Measurements from ENCODE around the gene CAMTA1.

Gene CAMTA1

GRCh38 chr1:7574121-7575040, 789.1 kb downstream of the CAMTA1 start:
- DNase-seq (ENCODE audit: low read depth): no peak

GRCh38 chr1:7575041-7575400, 789.8 kb downstream of the CAMTA1 start:
- no peak for DNase-seq (ENCODE audit: low read depth)

- no peak for DNase-seq (ENCODE audit: low read depth)
Measured at GRCh38 chr1:7576946-7577657, 791.8 kb downstream of the CAMTA1 start.

- no peak for DNase-seq (ENCODE audit: low read depth)
Measured at GRCh38 chr1:7578206-7578605, 793.0 kb downstream of the CAMTA1 start.

- no peak for DNase-seq (ENCODE audit: low read depth)
Measured at GRCh38 chr1:7579016-7579415, 793.8 kb downstream of the CAMTA1 start.

GRCh38 chr1:7579831-7580804, 794.9 kb downstream of the CAMTA1 start:
- no peak for DNase-seq (ENCODE audit: low read depth)

GRCh38 chr1:7580923-7581753, 795.9 kb downstream of the CAMTA1 start:
- no peak for DNase-seq (ENCODE audit: low read depth)

GRCh38 chr1:7581754-7582459, 796.7 kb downstream of the CAMTA1 start:
- no peak for DNase-seq (ENCODE audit: low read depth)

- DNase-seq (ENCODE audit: low read depth): no peak
Measured at GRCh38 chr1:7582460-7582972, 797.3 kb downstream of the CAMTA1 start.

GRCh38 chr1:7583291-7584096, 798.2 kb downstream of the CAMTA1 start:
- DNase-seq (ENCODE audit: low read depth): no peak

- DNase-seq (ENCODE audit: low read depth): no peak
Measured at GRCh38 chr1:7584157-7584556, 798.9 kb downstream of the CAMTA1 start.

GRCh38 chr1:7584643-7585042, 799.4 kb downstream of the CAMTA1 start:
- DNase-seq (ENCODE audit: low read depth): no peak

- no peak for DNase-seq (ENCODE audit: low read depth)
Measured at GRCh38 chr1:7585216-7585907, 800.1 kb downstream of the CAMTA1 start.

GRCh38 chr1:7586031-7586941, 801.0 kb downstream of the CAMTA1 start:
- no peak for DNase-seq (ENCODE audit: low read depth)

GRCh38 chr1:7587108-7587772, 802.0 kb downstream of the CAMTA1 start:
- no peak for DNase-seq (ENCODE audit: low read depth)

- DNase-seq (ENCODE audit: low read depth): no peak
Measured at GRCh38 chr1:7587773-7588456, 802.7 kb downstream of the CAMTA1 start.

- no peak for DNase-seq (ENCODE audit: low read depth)
Measured at GRCh38 chr1:7588457-7588827, 803.2 kb downstream of the CAMTA1 start.
